Iris pigment epithelial cell (primary cell): ENCODE data around the gene C3orf49.

Experiments used
- DNase-seq: peaks from one replicate; pipeline ENCODE4 v3.0.0-alpha.2; 2011; ENCODE audit warnings: low read depth

The C3orf49 gene

DNA sequence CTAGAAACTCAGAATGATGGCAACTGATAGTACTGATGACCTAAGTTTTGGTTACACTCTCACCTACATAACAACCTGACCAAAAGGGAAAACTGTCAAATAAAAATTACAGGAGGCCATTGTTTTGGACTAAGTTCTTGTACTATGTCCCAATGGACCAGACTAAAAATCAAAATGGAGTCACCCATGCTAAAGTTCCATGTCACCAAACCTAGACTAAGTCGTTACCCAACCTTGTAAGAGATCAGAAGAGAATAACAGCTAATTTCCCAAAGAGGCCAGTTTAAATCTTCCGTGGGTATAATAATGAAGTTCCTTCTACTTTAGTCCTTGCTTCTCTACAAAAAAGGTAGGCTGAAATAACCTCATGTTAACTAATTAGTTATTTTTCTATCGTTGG lies 32.2 kb downstream of the C3orf49 start:
- DNase-seq, result no peak

DNA sequence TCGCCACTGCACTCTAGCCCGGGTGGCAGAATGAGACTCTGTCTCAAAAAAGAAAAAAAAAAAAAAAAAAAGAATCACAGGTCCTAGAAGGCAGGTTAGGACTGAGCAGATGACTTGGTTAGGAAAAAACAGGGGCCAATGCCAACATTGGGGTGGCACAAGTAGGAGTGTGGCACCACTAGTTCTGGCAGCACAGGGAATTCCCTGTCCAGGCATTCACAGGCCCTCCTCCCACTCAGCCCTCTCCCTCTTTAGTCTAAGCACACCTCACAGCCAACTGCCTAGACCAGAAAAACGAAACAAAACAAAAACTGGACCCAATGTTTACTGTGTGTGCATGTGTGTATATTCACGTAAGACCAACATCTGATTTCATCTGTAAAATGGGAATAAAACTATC lies 34.0 kb downstream of the C3orf49 start:
- no peak for DNase-seq

DNA sequence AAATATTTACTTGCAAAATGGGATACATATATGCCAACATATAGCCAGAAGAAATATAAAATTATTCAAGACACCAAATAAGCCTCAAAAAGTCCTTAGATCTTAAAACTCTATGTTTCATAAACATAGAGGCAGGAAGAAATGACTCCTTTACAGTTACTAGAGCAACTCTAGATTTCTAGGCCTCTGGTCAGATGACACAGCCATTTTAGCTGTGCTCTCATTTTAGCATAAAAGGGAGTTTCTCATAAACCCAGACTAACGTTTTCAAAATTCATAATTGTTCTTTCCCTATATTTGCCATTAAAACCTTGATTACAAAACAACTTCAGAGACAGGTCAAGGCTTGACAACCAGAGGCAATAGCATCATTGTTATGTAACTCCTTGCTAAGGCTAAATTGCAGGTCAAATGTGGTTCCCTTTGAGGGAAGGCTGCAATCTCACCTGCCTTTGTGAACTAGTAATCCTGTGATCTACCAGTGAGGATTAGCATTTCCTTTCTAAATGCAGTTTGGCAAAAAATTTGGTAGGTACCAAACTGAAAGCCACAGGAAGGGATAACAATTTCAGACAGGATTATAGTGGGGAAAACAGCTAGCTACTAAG lies 36.3 kb downstream of the C3orf49 start:
- peak; percentile 22 for DNase-seq

- peak; percentile 67 for DNase-seq
Observed at GRCh38 chr3:63857311-63857710, 38.2 kb downstream of the C3orf49 start.

DNA sequence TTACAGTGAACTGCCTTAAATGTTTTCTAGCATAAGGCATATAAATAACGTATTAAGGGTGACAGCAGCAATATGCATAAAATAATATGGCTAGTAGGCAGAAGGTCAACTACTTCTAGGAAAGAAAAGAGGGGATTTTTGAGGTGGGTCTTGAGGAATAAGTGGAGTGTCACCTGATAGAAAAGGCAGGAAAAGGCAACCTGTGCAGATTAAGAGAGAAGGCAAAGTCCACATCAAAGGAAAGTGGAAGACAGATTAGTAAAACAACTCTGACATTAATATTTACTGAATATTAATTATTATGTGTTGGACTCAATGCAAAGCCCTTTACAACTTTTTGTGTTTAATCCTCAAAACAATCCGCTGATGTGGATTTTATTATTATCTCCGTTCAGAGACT lies 41.7 kb downstream of the C3orf49 start:
- no peak for DNase-seq

DNA sequence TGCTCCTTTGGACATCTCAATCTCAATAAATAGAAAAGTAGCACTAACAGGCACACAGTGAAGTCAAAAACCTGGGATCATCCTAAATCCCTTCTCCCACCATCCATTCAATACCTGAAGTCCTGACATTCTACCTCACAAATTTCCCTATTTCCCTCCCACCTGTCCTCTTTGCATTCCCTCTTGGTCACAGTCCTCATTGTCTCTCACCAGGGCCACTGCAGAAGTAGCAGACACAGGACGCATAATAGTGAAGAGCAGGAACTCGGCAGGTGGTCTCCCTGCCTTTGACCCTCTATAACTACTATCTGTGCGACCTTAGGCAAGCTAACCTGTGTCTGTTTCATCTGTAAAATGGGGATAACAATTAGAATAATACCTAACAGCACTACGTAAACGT lies 42.2 kb downstream of the C3orf49 start:
- no peak for DNase-seq

- no peak for DNase-seq
Observed at GRCh38 chr3:63862804-63863149, 43.7 kb downstream of the C3orf49 start.

GRCh38 chr3:63863150-63864007 lies 44.3 kb downstream of the C3orf49 start, which contains the start of the genes ATXN7 and THOC7:
Gene ATXN7 (plus strand): TSS chr3:63863867. CDS start chr3:63912599, 48,732 bp downstream.
Gene THOC7 (minus strand): TSS chr3:63863805. CDS start chr3:63863790, 15 bp downstream.
- DNase-seq, result peak; percentile 67

DNA sequence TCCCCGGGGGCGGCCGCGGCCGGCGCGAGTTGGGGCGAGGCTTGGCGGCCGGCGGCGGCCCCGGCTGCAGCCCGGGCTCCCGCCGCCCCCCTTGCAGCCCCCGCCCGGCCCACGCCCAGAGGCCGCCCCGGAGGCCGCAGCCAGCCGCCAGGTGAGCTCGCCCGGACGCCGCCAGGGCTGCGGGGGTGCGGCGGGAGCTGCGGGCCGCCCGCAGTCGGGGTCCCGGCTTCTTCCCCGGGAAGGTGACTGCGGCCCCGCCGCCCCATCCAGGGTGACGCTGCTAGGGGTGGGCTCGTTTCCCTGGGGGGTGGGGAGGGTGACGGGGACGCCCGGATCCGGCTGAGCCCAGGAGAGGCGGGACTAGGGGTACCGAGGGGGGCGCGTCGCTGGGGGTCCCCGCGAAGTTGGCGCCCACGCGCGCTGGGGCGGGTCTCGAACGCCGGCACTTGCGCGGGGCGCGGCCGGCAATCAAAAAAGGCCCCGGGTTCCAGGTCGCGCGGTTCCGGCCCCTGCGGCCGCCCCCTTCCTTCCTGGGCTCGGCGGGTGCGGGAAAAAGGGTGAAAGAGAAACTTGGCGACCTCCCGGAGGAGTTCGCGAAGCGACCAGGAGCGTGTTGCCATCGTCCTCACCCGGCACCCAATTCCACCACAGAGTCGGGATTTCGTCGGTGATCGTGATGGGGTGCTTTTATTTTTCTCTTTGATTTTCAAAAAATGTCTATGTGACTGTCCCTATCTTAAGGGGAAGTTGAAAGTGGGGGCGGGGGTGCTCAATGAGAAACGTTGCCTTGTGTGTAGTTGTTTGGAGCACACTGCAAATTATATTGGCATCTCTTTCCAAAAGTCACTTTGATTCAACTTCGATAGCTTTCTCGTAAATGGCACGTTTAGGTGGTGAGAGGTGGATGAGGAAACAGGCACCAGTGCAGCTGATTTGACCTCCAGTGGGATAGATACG lies 45.2 kb downstream of the C3orf49 start:
- peak; percentile 9 for DNase-seq

DNA sequence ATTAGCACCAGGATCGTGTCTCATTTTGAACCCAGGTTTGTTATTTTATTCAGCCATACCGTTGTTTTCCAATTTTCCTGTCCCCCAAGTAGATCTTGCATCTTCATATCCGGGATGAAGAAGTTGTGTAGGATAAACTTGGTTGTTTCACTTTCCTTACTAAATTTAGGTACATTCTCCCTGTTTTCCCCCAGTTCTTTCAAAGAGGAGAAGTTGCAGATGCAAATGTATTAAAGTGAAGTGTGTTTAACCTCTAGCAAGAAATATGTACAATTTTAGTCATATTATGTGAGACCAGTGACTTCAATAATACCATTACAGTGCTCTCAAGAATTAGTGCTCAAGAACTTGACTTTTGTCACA lies 45.8 kb downstream of the C3orf49 start:
- DNase-seq, result no peak

- DNase-seq, result no peak
Observed at GRCh38 chr3:63867225-63867624, 48.1 kb downstream of the C3orf49 start.

DNA sequence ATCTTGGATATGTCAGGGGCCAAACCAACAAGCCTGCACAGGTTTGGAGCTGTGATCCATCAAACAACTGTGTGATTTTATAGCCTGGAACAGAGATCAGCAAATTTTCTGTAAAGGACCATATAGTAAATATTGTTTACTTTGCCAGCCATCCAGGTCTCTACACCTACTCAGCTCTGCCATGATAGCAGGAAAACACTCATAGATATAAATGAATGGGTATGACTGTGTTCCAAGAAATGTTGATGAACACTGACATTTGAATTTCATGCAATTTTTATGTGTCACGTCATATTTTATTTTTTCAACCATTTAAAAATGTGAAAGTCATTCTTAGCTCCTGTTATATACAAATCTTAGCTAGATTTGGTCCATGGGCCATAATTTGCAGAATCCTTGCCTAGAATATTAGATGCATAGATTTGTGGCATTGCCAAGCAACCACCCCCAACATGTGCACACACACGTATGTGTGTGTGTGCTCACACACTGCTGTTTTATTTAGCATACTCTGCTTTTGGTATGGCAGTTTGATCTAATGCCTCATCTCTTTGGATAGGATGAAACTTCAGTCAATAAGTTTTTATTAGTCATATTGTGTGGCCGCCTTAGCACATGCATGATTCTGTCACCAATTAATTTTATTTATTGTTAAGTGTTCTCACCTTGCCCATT lies 51.0 kb downstream of the C3orf49 start:
- DNase-seq, result no peak

- DNase-seq, result no peak
Observed at GRCh38 chr3:63870615-63871005, 51.5 kb downstream of the C3orf49 start.

DNA sequence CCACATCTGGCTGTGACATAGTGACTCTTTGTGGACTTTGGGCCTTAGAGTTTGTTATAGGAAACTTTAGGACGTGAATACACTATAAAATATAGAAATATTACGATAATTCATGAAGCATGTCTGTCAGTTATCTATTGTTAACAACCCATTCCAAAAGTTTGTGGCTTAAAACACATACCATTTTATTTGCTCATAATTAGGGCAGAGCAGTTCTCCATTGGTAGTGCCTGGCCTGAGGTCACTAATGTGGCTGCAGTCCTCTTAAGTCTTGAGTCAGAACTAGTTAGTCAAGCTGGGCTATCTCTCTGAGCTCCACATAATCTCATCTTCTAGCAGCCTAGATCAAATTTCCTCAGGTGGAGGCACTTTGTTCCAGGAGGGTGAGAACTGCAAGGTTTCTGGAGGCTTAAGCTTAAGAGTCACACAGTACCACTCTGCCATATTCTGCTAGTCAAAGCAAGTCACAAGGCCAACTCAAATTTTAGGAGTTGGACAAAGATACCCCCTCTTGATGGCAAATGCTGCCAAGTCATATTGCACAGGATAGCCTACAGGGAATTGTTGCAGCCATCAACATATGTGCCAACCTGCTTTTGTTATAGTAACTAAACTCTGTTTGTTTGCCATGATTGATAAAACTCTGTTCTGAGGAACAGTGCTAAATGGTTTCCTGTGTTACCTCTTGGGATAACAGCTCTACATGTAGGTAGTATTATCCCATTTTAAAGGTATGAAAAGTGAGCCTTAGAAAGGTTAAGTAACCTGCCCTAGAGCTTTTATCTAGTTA lies 53.2 kb downstream of the C3orf49 start:
- DNase-seq, result peak; percentile 93

GRCh38 chr3:63874769-63875168 lies 55.7 kb downstream of the C3orf49 start:
- DNase-seq, result no peak

DNA sequence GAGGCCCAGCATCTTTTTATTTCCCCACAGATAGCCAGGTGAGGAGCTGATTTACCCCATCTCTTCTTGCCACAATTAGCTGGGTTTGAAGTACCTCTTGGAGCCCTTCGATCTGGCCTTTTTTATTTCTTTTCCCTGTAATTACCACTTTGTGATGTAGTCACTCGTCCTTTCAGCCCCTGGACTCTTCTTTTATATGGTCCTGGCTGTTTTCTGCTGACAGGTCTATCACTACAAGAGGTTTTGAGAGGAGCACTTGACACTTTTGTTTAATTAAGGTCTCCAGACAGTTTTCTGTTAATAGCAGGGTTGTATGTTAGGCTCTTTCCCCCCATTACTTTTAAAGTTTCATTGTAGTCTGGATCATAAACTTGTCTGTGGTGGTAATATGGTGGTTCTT lies 56.4 kb downstream of the C3orf49 start:
- no peak for DNase-seq

DNA sequence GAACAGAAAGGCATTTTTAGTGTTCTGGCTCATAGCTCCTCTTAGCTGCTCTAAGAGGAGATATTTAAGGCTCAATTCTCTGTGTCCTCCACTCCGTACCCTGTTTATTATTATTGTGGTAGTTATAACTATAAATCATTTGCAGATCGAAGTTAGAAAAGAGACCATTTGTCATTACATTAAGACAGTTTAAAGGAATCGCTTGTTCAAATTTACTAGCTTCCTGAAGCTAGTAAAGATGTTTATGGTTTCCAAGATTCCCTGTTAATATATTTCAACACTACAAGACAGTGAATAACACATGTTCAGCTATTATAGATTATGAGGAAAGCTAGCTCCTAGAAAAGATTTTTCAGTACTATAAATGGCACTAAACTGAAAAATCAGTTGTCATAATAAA lies 57.2 kb downstream of the C3orf49 start:
- DNase-seq, result no peak

DNA sequence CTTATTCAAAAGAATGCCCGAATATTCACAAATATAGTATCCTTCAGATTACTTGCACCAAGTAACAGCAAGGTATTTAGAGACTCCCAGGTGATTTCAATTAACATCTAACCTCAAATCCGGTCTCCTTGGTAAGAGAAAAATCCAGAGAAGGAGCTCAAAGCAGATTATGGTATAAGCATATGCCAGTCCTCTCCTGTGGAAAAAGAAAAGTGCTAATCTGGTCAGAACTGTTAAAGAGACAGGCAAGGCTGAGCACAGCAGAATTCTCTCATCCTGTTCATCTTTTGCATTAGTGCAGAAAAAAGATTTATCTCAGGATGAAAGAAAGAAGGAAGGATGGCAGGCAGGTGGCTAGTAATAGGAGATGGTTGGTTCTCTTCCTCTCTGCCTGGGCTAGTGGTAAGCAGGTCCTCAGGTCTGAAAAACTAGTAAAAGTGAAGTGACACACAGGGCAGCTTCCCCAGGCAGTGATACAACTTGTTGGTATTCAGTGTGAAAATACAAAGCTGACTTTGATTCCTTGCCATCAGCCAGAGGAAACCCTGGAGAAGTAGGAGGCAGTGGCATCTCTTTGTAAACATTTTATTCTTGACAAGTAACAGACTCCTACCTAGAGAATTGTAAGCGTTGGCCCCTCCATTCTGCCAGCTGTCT lies 58.8 kb downstream of the C3orf49 start:
- peak; percentile 47 for DNase-seq

- no peak for DNase-seq
Observed at GRCh38 chr3:63878394-63879060, 59.4 kb downstream of the C3orf49 start.

DNA sequence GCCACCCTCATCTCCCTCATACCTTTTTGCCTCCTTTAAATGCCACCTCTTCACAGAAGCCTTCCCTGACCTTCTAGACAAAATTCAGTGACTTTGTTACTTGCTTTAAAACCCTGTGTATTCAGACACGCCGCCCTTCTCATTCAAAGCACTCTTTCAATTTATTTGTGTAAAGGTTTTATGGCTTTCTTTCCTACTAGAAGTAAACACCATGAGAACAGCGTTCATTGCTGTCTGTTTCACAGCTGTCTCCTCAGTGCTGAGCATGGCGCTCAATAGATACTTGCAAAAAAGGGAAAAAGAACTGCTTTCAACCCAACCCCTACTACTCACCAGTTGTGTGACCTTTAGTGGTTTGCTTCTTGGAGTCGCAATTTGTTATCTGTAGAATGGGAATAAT lies 61.6 kb downstream of the C3orf49 start:
- no peak for DNase-seq
